Measurements from ENCODE around the gene PTPRK.

Gene PTPRK

GRCh38 chr6:128336436-128337095 is 183.8 kb downstream of the PTPRK start:
- no peak overlapping the region for H2BK5ac ChIP-seq (ENCODE audit: low read length)
- DNase-seq = no peak
- no CpG with 5 or more reads among the region's 3 CpGs for WGBS (ENCODE audit: extremely low coverage, insufficient coverage, low lambda C conversion rate)

GRCh38 chr6:128335963-128336362 is 184.4 kb downstream of the PTPRK start:
- H3K4me3 ChIP-seq (ENCODE audit: low read length) = no peak overlapping the region
- no peak overlapping the region for H3K18ac ChIP-seq (ENCODE audit: low read length)
- H4K8ac ChIP-seq (ENCODE audit: low read depth, low read length) = no peak overlapping the region
- DNase-seq = no peak
- H3K23ac ChIP-seq (ENCODE audit: low read length) = no peak overlapping the region
- H2AK5ac ChIP-seq (ENCODE audit: low read length) = no peak overlapping the region
- no peak overlapping the region for H3K9ac ChIP-seq (ENCODE audit: low read length)
- no peak overlapping the region for H2BK120ac ChIP-seq (ENCODE audit: low read depth, low read length)
- H2BK5ac ChIP-seq (ENCODE audit: low read length) = no peak overlapping the region
- H3K27ac ChIP-seq (ENCODE audit: low read depth, low read length) = no peak overlapping the region
- H3K36me3 ChIP-seq (ENCODE audit: control insufficient read depth, insufficient read depth, low read length) = no peaks in the 10 kb centered on the region
- H4K5ac ChIP-seq (ENCODE audit: low read length) = no peak overlapping the region
- no peak overlapping the region for H3K4ac ChIP-seq (ENCODE audit: low read depth, low read length)
- H2BK15ac ChIP-seq (replicated peaks; ENCODE audit: low read depth) = no peak overlapping the region
- no peaks in the 10 kb centered on the region for H3K27me3 ChIP-seq (ENCODE audit: insufficient read depth, low read length, poor library complexity)
- WGBS (ENCODE audit: extremely low coverage, insufficient coverage, low lambda C conversion rate) = no CpG with 5 or more reads among the region's 1 CpG
- no peak overlapping the region for H3K56ac ChIP-seq (ENCODE audit: low read length)
- H3K79me1 ChIP-seq (ENCODE audit: low read length) = no peaks in the 10 kb centered on the region
- H3K79me2 ChIP-seq (ENCODE audit: control insufficient read depth, insufficient read depth, low read length) = no peaks in the 10 kb centered on the region
- no peaks in the 10 kb centered on the region for H3K4me1 ChIP-seq (ENCODE audit: control insufficient read depth, low read depth, low read length)
- H3K4me2 ChIP-seq (ENCODE audit: low read length) = no peak overlapping the region

More at GRCh38 chr6:128336436-128337095, 183.8 kb downstream of the PTPRK start:
- H3K36me3 ChIP-seq (ENCODE audit: control insufficient read depth, insufficient read depth, low read length) = no peaks in the 10 kb centered on the region
- no peaks in the 10 kb centered on the region for H3K79me2 ChIP-seq (ENCODE audit: control insufficient read depth, insufficient read depth, low read length)
- H3K27ac ChIP-seq (ENCODE audit: low read depth, low read length) = no peak overlapping the region
- H3K9ac ChIP-seq (ENCODE audit: low read length) = no peak overlapping the region
- no peak overlapping the region for H4K5ac ChIP-seq (ENCODE audit: low read length)
- no peaks in the 10 kb centered on the region for H3K27me3 ChIP-seq (ENCODE audit: insufficient read depth, low read length, poor library complexity)
- no peaks in the 10 kb centered on the region for H3K79me1 ChIP-seq (ENCODE audit: low read length)
- H3K23ac ChIP-seq (ENCODE audit: low read length) = no peak overlapping the region
- H3K56ac ChIP-seq (ENCODE audit: low read length) = no peak overlapping the region
- no peak overlapping the region for H3K4ac ChIP-seq (ENCODE audit: low read depth, low read length)
- H2BK15ac ChIP-seq (replicated peaks; ENCODE audit: low read depth) = no peak overlapping the region
- H4K8ac ChIP-seq (ENCODE audit: low read depth, low read length) = no peak overlapping the region
- H2AK5ac ChIP-seq (ENCODE audit: low read length) = no peak overlapping the region
- H3K4me1 ChIP-seq (ENCODE audit: control insufficient read depth, low read depth, low read length) = no peaks in the 10 kb centered on the region
- H3K18ac ChIP-seq (ENCODE audit: low read length) = no peak overlapping the region
- no peak overlapping the region for H2BK120ac ChIP-seq (ENCODE audit: low read depth, low read length)
- no peak overlapping the region for H3K4me2 ChIP-seq (ENCODE audit: low read length)
- no peak overlapping the region for H3K4me3 ChIP-seq (ENCODE audit: low read length)

GRCh38 chr6:128333581-128334223 is 186.7 kb downstream of the PTPRK start:
- Histone ChIP-seq H3K79me1 (ENCODE audit: low read length) (no peaks in the 10 kb centered on the region), H2AK5ac (ENCODE audit: low read length) (no peak overlapping the region), H3K23ac (ENCODE audit: low read length) (no peak overlapping the region), H3K4me1 (ENCODE audit: control insufficient read depth, low read depth, low read length) (no peaks in the 10 kb centered on the region), H3K9ac (ENCODE audit: low read length) (no peak overlapping the region), H4K8ac (ENCODE audit: low read depth, low read length) (no peak overlapping the region), H3K79me2 (ENCODE audit: control insufficient read depth, insufficient read depth, low read length) (no peaks in the 10 kb centered on the region), H2BK15ac (replicated peaks; ENCODE audit: low read depth) (no peak overlapping the region), H2BK120ac (ENCODE audit: low read depth, low read length) (no peak overlapping the region), H3K36me3 (ENCODE audit: control insufficient read depth, insufficient read depth, low read length) (no peaks in the 10 kb centered on the region), H3K56ac (ENCODE audit: low read length) (no peak overlapping the region), H3K4me3 (ENCODE audit: low read length) (no peak overlapping the region), H3K27ac (ENCODE audit: low read depth, low read length) (no peak overlapping the region), H2BK5ac (ENCODE audit: low read length) (no peak overlapping the region), H4K5ac (ENCODE audit: low read length) (no peak overlapping the region), H3K18ac (ENCODE audit: low read length) (peak overlapping the region; percentile 51), H3K4ac (ENCODE audit: low read depth, low read length) (no peak overlapping the region), H3K27me3 (ENCODE audit: insufficient read depth, low read length, poor library complexity) (no peaks in the 10 kb centered on the region), H3K4me2 (ENCODE audit: low read length) (no peak overlapping the region)
- no peak for DNase-seq
- WGBS (ENCODE audit: extremely low coverage, insufficient coverage, low lambda C conversion rate) = no CpG with 5 or more reads among the region's 5 CpGs

GRCh38 chr6:128327890-128328289 is 192.5 kb downstream of the PTPRK start:
- H3K79me2 ChIP-seq (ENCODE audit: control insufficient read depth, insufficient read depth, low read length) = no peaks in the 10 kb centered on the region
- no peak overlapping the region for H3K18ac ChIP-seq (ENCODE audit: low read length)
- no peak overlapping the region for H3K56ac ChIP-seq (ENCODE audit: low read length)
- no peak overlapping the region for H4K8ac ChIP-seq (ENCODE audit: low read depth, low read length)
- H3K9ac ChIP-seq (ENCODE audit: low read length) = no peak overlapping the region
- no peak overlapping the region for H2AK5ac ChIP-seq (ENCODE audit: low read length)
- no peak overlapping the region for H3K4me2 ChIP-seq (ENCODE audit: low read length)
- no peak overlapping the region for H3K27ac ChIP-seq (ENCODE audit: low read depth, low read length)
- no CpG with 5 or more reads among the region's 3 CpGs for WGBS (ENCODE audit: extremely low coverage, insufficient coverage, low lambda C conversion rate)
- H3K4me1 ChIP-seq (ENCODE audit: control insufficient read depth, low read depth, low read length) = no peaks in the 10 kb centered on the region
- H4K5ac ChIP-seq (ENCODE audit: low read length) = no peak overlapping the region
- H3K79me1 ChIP-seq (ENCODE audit: low read length) = peaks cover 4% of the 10 kb centered on the region
- no peak overlapping the region for H3K23ac ChIP-seq (ENCODE audit: low read length)
- no peak overlapping the region for H3K4me3 ChIP-seq (ENCODE audit: low read length)
- no peak overlapping the region for H2BK15ac ChIP-seq (replicated peaks; ENCODE audit: low read depth)
- H2BK120ac ChIP-seq (ENCODE audit: low read depth, low read length) = no peak overlapping the region
- H3K4ac ChIP-seq (ENCODE audit: low read depth, low read length) = no peak overlapping the region
- peak; percentile 72 for DNase-seq
- H2BK5ac ChIP-seq (ENCODE audit: low read length) = no peak overlapping the region
- no peaks in the 10 kb centered on the region for H3K27me3 ChIP-seq (ENCODE audit: insufficient read depth, low read length, poor library complexity)
- no peaks in the 10 kb centered on the region for H3K36me3 ChIP-seq (ENCODE audit: control insufficient read depth, insufficient read depth, low read length)

- Histone ChIP-seq H3K27me3 (ENCODE audit: insufficient read depth, low read length, poor library complexity) (no peaks in the 10 kb centered on the region), H3K79me2 (ENCODE audit: control insufficient read depth, insufficient read depth, low read length) (no peaks in the 10 kb centered on the region), H4K8ac (ENCODE audit: low read depth, low read length) (no peak overlapping the region), H3K23ac (ENCODE audit: low read length) (no peak overlapping the region), H3K4me2 (ENCODE audit: low read length) (no peak overlapping the region), H2BK5ac (ENCODE audit: low read length) (no peak overlapping the region), H3K4me1 (ENCODE audit: control insufficient read depth, low read depth, low read length) (no peaks in the 10 kb centered on the region), H3K9ac (ENCODE audit: low read length) (no peak overlapping the region), H3K27ac (ENCODE audit: low read depth, low read length) (no peak overlapping the region), H3K4ac (ENCODE audit: low read depth, low read length) (no peak overlapping the region), H3K79me1 (ENCODE audit: low read length) (peaks cover 4% of the 10 kb centered on the region), H2BK120ac (ENCODE audit: low read depth, low read length) (no peak overlapping the region), H4K5ac (ENCODE audit: low read length) (no peak overlapping the region), H3K4me3 (ENCODE audit: low read length) (no peak overlapping the region), H3K36me3 (ENCODE audit: control insufficient read depth, insufficient read depth, low read length) (no peaks in the 10 kb centered on the region), H2BK15ac (replicated peaks; ENCODE audit: low read depth) (no peak overlapping the region), H3K56ac (ENCODE audit: low read length) (no peak overlapping the region), H3K18ac (ENCODE audit: low read length) (no peak overlapping the region), H2AK5ac (ENCODE audit: low read length) (no peak overlapping the region)
- no peak for DNase-seq
- WGBS (ENCODE audit: extremely low coverage, insufficient coverage, low lambda C conversion rate) = no CpG with 5 or more reads among the region's 1 CpG
These were observed 197.4 kb downstream of the PTPRK start for GRCh38 chr6:128323011-128323410.

Data from mesendoderm (in vitro differentiated cells).